ENCODE measurements around the gene RAD51C. TPM values are rescaled to one million over a fixed set of nuclear protein-coding genes. Genes with fewer than 3 reads are reported as not detected.
"Not testable (repeated sequence)": the region's sequence is repeated elsewhere in the genome, so short reads cannot be mapped to it uniquely, and the experiment has no call there.

The RAD51C gene
- total RNA-seq, 1 donor from 2014 or later: 67.6 TPM

DNA sequence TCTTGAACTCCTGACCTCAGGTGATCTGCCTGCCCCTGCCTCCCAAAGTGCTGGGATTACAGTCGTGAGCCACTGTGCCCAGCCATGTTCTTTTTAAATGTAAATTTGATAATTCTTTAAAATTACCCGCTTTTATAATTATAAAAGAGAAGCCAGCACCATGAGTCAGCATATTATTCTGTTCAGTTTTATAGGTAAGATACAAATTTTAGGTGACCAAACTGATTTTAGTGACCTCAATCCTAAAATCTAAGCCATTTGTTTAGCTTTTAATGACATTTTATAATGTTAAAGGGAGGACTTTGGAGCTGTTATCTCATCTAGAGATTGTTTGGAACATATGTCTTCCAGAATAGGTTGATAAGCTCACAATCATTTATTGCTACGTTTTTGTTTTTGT, 42.4 kb downstream of the RAD51C start:
- no peaks in the 10 kb centered on the region for H3K4me1 Mint-ChIP-seq
- Histone ChIP-seq H3K9me3 (ENCODE audit: low read depth) (no peaks in the 10 kb centered on the region), H3K79me2 (ENCODE audit: low read depth) (no peaks in the 10 kb centered on the region), H3K4me1 (no peaks in the 10 kb centered on the region), H2AFZ (replicated peaks) (no peak overlapping the region), H3K36me3 (no peaks in the 10 kb centered on the region), H3K9ac (no peak overlapping the region), H3K4me2 (no peak overlapping the region), H3K27ac (no peak overlapping the region), H4K20me1 (ENCODE audit: low read depth) (no peaks in the 10 kb centered on the region), H3K4me3 (no peak overlapping the region), H3F3A (ENCODE audit: low read depth) (no peaks in the 10 kb centered on the region), H3K27me3 (no peaks in the 10 kb centered on the region)
- no peaks in the 10 kb centered on the region for H3K36me3 Mint-ChIP-seq
- DNase-seq (ENCODE audit: low spot score): no peak
- no peak overlapping the region for H3K4me3 Mint-ChIP-seq
- peaks cover 2% of the 10 kb centered on the region for H3K27me3 Mint-ChIP-seq (ENCODE audit: insufficient read depth, low read depth)
- H3K27ac Mint-ChIP-seq: no peak overlapping the region
- TF ChIP-seq EZH2 (IDR thresholded peaks at IDR 0.05) (no peak), EZH2phosphoT487 (IDR thresholded peaks at IDR 0.05) (no peak)
- TF ChIP-seq, protein P1, sequence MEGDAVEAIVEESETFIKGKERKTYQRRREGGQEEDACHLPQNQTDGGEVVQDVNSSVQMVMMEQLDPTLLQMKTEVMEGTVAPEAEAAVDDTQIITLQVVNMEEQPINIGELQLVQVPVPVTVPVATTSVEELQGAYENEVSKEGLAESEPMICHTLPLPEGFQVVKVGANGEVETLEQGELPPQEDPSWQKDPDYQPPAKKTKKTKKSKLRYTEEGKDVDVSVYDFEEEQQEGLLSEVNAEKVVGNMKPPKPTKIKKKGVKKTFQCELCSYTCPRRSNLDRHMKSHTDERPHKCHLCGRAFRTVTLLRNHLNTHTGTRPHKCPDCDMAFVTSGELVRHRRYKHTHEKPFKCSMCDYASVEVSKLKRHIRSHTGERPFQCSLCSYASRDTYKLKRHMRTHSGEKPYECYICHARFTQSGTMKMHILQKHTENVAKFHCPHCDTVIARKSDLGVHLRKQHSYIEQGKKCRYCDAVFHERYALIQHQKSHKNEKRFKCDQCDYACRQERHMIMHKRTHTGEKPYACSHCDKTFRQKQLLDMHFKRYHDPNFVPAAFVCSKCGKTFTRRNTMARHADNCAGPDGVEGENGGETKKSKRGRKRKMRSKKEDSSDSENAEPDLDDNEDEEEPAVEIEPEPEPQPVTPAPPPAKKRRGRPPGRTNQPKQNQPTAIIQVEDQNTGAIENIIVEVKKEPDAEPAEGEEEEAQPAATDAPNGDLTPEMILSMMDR (IDR thresholded peaks at IDR 0.05): no peak
- H3K9me3 Mint-ChIP-seq: no peaks in the 10 kb centered on the region

DNA sequence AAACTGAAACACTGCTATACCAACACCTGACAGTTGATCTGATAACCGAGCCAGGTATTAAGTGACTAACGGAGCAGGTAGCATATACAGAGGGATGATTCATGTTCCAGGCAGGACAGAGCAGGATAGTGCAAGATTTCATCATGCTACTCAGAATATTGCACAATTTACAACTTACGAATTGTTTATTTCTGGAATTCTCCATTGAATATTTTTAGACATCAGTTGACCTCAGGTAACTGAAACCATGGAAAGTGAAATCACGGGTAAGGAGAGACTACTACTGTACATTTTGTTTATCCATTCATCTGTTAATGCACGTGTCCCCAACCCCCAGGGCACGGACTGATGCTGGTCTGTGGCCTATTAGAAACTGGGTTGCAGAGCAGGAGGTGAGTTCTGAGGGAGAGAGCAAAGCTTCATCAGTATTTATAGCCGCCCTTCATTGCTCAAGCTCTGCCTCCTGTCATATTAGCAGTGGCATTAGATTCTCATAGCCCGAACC, 48.8 kb downstream of the RAD51C start:
- Histone ChIP-seq H3K4me1 (no peaks in the 10 kb centered on the region), H3K79me2 (ENCODE audit: low read depth) (no peaks in the 10 kb centered on the region), H3K9me3 (ENCODE audit: low read depth) (no peaks in the 10 kb centered on the region), H3K27me3 (no peaks in the 10 kb centered on the region), H3K27ac (no peak overlapping the region), H3F3A (ENCODE audit: low read depth) (no peaks in the 10 kb centered on the region), H3K36me3 (no peaks in the 10 kb centered on the region), H3K4me2 (no peak overlapping the region), H3K9ac (no peak overlapping the region), H4K20me1 (ENCODE audit: low read depth) (no peaks in the 10 kb centered on the region), H2AFZ (replicated peaks) (no peak overlapping the region), H3K4me3 (no peak overlapping the region)
- Mint-ChIP-seq H3K4me1 (no peaks in the 10 kb centered on the region), H3K36me3 (no peaks in the 10 kb centered on the region), H3K4me3 (no peak overlapping the region), H3K27me3 (ENCODE audit: insufficient read depth, low read depth) (no peaks in the 10 kb centered on the region), H3K27ac (no peak overlapping the region), H3K9me3 (no peaks in the 10 kb centered on the region)
- DNase-seq (ENCODE audit: low spot score): no peak
- TF ChIP-seq EZH2 (IDR thresholded peaks at IDR 0.05) (no peak), EZH2phosphoT487 (IDR thresholded peaks at IDR 0.05) (no peak)
- TF ChIP-seq, protein P1 (IDR thresholded peaks at IDR 0.05): no peak

DNA sequence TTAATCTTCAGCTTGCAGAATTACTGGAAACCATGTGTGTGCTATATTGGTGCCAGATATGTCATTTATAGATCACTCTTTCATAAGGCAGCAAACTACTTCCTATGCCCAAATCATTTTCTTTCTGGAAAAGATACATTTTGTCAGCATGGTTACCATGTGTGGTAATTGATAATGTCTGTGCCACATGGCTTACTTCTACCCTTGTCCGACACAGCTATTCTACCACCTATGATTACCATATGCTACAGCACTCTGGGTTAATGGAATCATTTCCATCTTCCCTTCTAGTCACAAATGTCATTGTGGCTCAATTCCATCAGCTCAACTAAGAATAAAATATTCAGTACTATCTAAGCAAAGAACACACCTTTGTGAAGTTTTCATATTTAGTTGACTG, 55.3 kb downstream of the RAD51C start:
- no peaks in the 10 kb centered on the region for H3K9me3 Mint-ChIP-seq
- H3K27me3 Mint-ChIP-seq (ENCODE audit: insufficient read depth, low read depth): no peaks in the 10 kb centered on the region
- H3K4me2 ChIP-seq: no peak overlapping the region
- no peaks in the 10 kb centered on the region for H3K9me3 ChIP-seq (ENCODE audit: low read depth)
- TF ChIP-seq EZH2 (IDR thresholded peaks at IDR 0.05) (no peak), EZH2phosphoT487 (IDR thresholded peaks at IDR 0.05) (no peak)
- TF ChIP-seq, protein P1 (IDR thresholded peaks at IDR 0.05): no peak
- no peaks in the 10 kb centered on the region for H3K79me2 ChIP-seq (ENCODE audit: low read depth)
- no peaks in the 10 kb centered on the region for H3F3A ChIP-seq (ENCODE audit: low read depth)
- no peak overlapping the region for H3K4me3 ChIP-seq
- H3K27me3 ChIP-seq: no peaks in the 10 kb centered on the region
- no peaks in the 10 kb centered on the region for H3K36me3 Mint-ChIP-seq
- no peaks in the 10 kb centered on the region for H3K4me1 Mint-ChIP-seq
- no peak overlapping the region for H3K4me3 Mint-ChIP-seq
- no peak overlapping the region for H3K27ac ChIP-seq
- no peaks in the 10 kb centered on the region for H4K20me1 ChIP-seq (ENCODE audit: low read depth)
- H3K4me1 ChIP-seq: no peaks in the 10 kb centered on the region
- no peak for DNase-seq (ENCODE audit: low spot score)
- no peak overlapping the region for H2AFZ ChIP-seq (replicated peaks)
- no peak overlapping the region for H3K27ac Mint-ChIP-seq
- H3K36me3 ChIP-seq: no peaks in the 10 kb centered on the region
- no peak overlapping the region for H3K9ac ChIP-seq

DNA sequence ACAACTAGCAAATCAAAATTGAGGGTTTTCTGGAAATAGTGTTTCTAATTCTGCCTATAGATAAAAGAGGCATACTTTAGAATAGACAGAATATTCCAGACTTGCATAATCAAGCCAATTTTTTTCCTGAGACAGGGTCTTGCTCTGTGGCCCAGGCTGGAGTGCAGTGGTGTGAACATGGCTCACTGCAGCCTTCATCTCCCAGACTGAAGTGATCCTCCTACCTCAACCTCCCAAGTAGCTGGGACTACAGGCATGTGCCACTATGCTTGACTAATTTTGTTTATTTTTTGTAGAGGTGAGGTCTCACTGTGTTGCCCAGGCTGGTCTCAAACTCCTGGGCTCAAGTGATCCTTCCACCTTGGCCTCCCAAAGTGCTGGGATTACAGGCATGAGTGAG, 57.2 kb downstream of the RAD51C start:
- not testable (repeated sequence) for H2AFZ ChIP-seq (replicated peaks); H3K79me2 ChIP-seq (ENCODE audit: low read depth); H3F3A ChIP-seq (ENCODE audit: low read depth); H3K36me3 Mint-ChIP-seq; H3K9me3 Mint-ChIP-seq; DNase-seq (ENCODE audit: low spot score); H3K9ac ChIP-seq; H3K27me3 Mint-ChIP-seq (ENCODE audit: insufficient read depth, low read depth); H3K4me1 Mint-ChIP-seq; H3K27ac ChIP-seq; H4K20me1 ChIP-seq (ENCODE audit: low read depth); H3K4me3 ChIP-seq; H3K27ac Mint-ChIP-seq; H3K9me3 ChIP-seq (ENCODE audit: low read depth); H3K4me2 ChIP-seq; H3K36me3 ChIP-seq; H3K4me1 ChIP-seq; H3K4me3 Mint-ChIP-seq
- H3K27me3 ChIP-seq: peaks cover 11% of the 10 kb centered on the region

All from neural progenitor cell (in vitro differentiated cells).